ENCODE measurements around the gene IFNL1. TPM values are rescaled to one million over a fixed set of nuclear protein-coding genes. Genes with fewer than 3 reads are reported as not detected.

IFNL1 gene
- total RNA-seq, 4 donors from 2014 or later, result not detected

DNA sequence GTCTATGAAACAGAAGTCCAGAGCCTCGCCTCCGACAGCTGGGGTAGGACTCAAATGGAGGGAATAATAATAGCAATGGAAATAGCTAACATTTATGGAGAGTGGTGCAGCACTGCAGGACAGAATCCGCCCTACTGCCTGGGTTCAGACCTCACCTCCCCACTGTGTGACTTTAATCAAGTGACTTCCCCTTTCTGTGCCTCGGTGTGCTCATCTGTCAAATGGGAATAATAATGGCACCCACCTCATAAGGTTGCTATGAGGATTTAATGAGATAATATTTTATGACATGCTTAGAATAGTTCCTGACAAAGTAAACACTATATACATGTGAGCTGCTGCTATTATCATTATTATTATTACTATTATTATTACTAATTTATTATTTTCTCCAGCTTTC, 21.3 kb downstream of the IFNL1 start:
- intact Hi-C loops (cut with DNase I; ENCODE audit: low total_unique reads) (no loop called here), in situ Hi-C loops (cut with MboI; ENCODE audit: low sequenced_read_pairs in 4 of 4) (no loop called here)
- no peak for DNase-seq
- H3K27me3 ChIP-seq, result peaks cover 17 to 30% (median 18%) of the 10 kb centered on the region in 3 donors
- TF ChIP-seq, protein P1, sequence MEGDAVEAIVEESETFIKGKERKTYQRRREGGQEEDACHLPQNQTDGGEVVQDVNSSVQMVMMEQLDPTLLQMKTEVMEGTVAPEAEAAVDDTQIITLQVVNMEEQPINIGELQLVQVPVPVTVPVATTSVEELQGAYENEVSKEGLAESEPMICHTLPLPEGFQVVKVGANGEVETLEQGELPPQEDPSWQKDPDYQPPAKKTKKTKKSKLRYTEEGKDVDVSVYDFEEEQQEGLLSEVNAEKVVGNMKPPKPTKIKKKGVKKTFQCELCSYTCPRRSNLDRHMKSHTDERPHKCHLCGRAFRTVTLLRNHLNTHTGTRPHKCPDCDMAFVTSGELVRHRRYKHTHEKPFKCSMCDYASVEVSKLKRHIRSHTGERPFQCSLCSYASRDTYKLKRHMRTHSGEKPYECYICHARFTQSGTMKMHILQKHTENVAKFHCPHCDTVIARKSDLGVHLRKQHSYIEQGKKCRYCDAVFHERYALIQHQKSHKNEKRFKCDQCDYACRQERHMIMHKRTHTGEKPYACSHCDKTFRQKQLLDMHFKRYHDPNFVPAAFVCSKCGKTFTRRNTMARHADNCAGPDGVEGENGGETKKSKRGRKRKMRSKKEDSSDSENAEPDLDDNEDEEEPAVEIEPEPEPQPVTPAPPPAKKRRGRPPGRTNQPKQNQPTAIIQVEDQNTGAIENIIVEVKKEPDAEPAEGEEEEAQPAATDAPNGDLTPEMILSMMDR (IDR thresholded peaks at IDR 0.05 in 4 of 5, conservative IDR thresholded peaks at IDR 0.05 in 1 of 5), result no peak
- no peak for TF ChIP-seq POLR2A (IDR thresholded peaks at IDR 0.05)
- no peaks in the 10 kb centered on the region for H3K36me3 ChIP-seq
- H3K27ac ChIP-seq, result no peak overlapping the region
- H3K9me3 ChIP-seq, result no peaks in the 10 kb centered on the region
- no peak overlapping the region for H3K4me3 ChIP-seq
- ATAC-seq, result no peak
- no peaks in the 10 kb centered on the region for H3K4me1 ChIP-seq

DNA sequence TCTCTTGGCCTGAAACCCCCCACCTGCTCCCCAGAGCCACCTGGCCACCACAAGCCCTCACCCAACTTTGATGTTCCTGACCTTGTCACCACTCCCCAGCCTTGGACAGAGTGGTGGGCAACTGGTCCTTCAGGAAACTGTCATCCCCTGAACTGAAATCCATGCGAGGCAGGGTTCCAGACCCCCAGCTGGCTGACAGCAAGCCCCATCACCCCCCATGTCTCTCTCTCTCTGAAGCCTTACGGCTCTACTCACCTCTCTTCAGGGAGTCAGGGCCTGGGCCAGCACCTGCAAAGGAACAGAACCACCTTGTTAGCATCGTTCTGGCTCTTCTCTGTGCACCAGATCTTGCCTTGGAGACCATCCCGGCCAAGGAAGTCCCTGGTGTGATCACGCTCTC, 21.9 kb downstream of the IFNL1 start:
- no peak for ATAC-seq
- Histone ChIP-seq H3K27ac (no peak overlapping the region), H3K4me1 (no peaks in the 10 kb centered on the region), H3K4me3 (no peak overlapping the region), H3K9me3 (no peaks in the 10 kb centered on the region), H3K36me3 (no peaks in the 10 kb centered on the region), H3K27me3 (peaks cover 17 to 30% (median 18%) of the 10 kb centered on the region in 3 donors)
- intact Hi-C loops (cut with DNase I; ENCODE audit: low total_unique reads) (no loop called here), in situ Hi-C loops (cut with MboI; ENCODE audit: low sequenced_read_pairs in 4 of 4) (no loop called here)
- TF ChIP-seq, protein P1 (IDR thresholded peaks at IDR 0.05 in 4 of 5, conservative IDR thresholded peaks at IDR 0.05 in 1 of 5), result no peak
- DNase-seq, result no peak

DNA sequence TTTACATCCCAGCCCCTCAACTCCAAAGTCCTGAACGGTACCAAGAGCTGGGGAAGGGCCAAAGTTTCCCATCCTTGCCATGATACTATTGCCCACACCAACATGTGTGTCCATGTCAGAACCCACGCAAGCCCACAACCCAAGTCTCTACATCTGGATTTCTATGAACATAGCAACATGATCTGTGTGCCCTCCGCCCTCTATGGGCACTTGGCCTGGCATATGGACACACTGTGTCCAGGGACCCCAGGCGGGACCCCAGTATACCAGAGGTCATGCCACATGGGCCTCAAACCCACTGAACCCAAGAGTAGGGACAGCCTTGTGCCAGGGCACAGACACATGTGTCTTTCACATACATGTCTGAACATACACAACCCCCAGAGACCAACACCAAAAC, 22.5 kb downstream of the IFNL1 start:
- Histone ChIP-seq H3K27me3 (peaks cover 17 to 30% (median 18%) of the 10 kb centered on the region in 3 donors), H3K9me3 (no peaks in the 10 kb centered on the region), H3K36me3 (no peaks in the 10 kb centered on the region), H3K4me3 (no peak overlapping the region), H3K4me1 (no peaks in the 10 kb centered on the region), H3K27ac (no peak overlapping the region)
- in situ Hi-C loops (cut with MboI; ENCODE audit: low sequenced_read_pairs in 4 of 4) (no loop called here), intact Hi-C loops (cut with DNase I; ENCODE audit: low total_unique reads) (no loop called here)
- no peak for TF ChIP-seq POLR2A (IDR thresholded peaks at IDR 0.05)
- TF ChIP-seq, protein P1 (IDR thresholded peaks at IDR 0.05 in 4 of 5, conservative IDR thresholded peaks at IDR 0.05 in 1 of 5), result no peak
- ATAC-seq (no peak), DNase-seq (no peak)

DNA sequence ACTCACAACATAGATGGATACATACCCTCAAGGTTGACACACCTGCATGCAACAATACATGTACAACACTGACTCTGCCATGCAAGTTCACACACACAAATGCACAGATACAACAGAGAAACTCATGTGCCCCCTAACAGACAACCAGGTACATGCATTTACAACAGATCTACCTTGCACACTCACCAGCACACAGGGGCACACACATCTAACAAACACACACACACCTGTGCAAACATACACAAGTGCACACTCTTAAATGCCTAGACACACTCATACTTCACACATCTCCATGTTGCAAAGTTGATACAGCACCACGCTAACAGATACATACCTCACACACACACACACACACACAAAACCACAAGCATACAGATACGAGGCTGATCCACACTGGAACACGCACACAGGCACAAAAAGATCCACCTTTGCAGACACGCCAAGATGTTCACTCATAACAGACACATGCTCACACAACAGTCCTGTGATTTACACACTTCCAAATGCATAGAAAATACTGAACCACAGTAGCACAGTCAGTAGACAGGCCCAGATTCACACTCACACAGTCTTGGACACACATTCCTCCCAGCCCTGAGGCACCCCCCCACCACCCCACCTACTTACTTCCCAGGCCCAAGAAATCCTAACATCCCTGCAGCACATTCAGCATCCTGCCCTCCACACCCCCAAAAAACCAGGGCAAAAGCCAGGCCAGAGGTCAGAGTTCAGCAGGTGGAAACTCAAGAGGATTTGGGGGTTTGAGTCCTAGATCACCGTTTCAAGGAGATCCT, 23.1 kb downstream of the IFNL1 start:
- no peaks in the 10 kb centered on the region for H3K36me3 ChIP-seq
- no peaks in the 10 kb centered on the region for H3K4me1 ChIP-seq
- H3K4me3 ChIP-seq, result no peak overlapping the region
- in situ Hi-C loops (cut with MboI; ENCODE audit: low sequenced_read_pairs in 4 of 4), result no loop called here
- TF ChIP-seq, protein P1 (IDR thresholded peaks at IDR 0.05 in 4 of 5, conservative IDR thresholded peaks at IDR 0.05 in 1 of 5), result no peak
- TF ChIP-seq POLR2A (IDR thresholded peaks at IDR 0.05), result no peak
- no peak for DNase-seq
- intact Hi-C loops (cut with DNase I; ENCODE audit: low total_unique reads), result no loop called here
- peaks cover 17 to 30% (median 18%) of the 10 kb centered on the region in 3 donors for H3K27me3 ChIP-seq
- ATAC-seq, result no peak
- no peak overlapping the region for H3K27ac ChIP-seq
- no peaks in the 10 kb centered on the region for H3K9me3 ChIP-seq
